NCI-H2196 (cell line): ENCODE data around the gene ABRAXAS1.
A peak's percentile ranks its signal among the peaks of the same experiment; 100 is the strongest.
"Not testable (repeated sequence)": the region's sequence is repeated elsewhere in the genome, so short reads cannot be mapped to it uniquely, and the experiment has no call there.

Source experiments
- DNase-seq: peaks from one replicate; lab custom pipeline; 2025; ENCODE audit not compliant: unreplicated experiment; lab: John Stamatoyannopoulos, UW

The ABRAXAS1 gene

DNA sequence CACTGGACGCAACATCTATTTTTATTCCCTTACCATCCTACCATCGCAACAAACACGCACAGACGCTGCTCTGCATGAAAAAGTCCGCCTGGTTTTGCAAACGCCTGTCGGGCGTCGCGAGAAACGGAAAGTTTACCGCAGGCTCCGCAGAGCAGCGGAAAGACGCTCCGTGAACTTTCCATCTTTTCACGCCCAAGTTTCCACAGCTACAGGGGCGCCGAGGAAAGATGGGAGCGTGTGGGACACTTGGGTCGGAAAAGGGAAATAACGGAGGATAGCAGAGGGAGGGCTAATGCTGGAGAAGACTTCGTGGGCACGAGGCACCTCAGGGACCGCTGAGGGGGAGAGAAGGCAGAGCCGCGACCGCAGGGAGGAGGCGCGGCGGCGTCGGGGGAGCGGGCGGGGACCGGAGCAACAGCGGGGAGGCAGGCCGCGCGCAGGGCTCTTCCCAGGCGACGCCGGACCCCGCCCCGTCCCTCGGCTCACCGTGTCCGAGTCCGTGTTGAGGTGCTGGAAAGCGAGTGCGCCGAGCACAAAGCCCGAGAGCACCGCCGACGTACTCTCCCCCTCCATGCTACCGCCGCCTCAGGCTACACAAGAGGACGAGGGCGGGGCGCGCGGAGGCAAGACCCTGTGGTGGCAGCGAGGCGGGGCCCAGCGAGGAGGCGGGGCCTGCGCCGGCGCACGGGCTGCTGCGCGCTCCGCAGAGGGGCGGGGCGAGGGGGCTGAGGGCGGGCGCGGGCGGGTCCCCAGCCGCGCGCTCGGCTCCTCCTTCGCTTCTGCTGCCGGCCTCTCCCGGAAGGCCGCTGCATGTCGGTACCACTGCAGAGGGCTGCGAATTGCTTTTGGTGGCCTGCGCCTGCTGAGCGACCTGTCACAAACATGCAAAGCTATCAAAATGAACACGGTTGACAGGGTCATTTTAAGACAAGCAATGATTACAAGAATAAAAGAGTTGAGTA is at the start of gene ABRAXAS1:
ABRAXAS1 (minus strand) TSS at position 601 of the 962 bp plus-strand sequence; CDS start at position 573, 28 bp downstream.
- peak; percentile 84 for DNase-seq

DNA sequence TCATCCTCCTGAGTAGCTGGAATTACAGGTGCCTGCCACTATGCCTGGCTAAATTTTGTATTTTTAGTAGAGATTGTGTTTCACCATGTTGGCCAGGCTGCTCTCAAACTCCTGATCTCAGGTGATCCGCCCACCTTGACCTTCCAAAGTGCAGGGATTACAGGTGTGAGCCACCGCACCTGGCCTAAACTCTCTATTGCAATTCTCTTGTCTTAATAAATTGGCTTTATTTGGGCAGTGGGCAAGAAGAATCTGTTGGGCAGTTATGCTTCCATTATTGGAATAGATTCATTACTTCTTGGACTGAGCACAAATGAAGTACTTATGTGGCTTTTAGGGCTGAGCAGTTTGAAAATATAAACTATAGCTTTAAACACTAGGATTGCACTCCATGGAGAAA is 42.8 kb upstream of the ABRAXAS1 start:
- DNase-seq = no peak

DNA sequence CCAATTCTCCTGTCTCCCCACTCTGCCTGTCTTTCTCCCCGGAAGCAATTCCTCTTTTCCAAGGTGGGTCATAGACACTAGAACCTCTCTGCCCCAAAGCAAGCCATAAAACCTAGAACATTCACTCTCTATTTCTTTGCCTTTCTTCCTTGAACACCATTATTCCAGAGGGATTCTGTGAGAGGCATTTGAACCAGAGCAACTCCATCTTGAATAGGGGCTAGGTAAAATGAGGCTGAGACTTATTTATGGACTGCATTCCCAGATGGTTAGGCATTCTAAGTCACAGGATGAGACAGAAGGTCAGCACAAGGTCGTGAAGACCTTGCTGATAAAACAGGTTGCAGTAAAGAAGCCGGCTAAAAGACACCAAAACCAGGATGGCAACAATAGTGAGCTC is 37.3 kb upstream of the ABRAXAS1 start:
- DNase-seq = no peak

DNA sequence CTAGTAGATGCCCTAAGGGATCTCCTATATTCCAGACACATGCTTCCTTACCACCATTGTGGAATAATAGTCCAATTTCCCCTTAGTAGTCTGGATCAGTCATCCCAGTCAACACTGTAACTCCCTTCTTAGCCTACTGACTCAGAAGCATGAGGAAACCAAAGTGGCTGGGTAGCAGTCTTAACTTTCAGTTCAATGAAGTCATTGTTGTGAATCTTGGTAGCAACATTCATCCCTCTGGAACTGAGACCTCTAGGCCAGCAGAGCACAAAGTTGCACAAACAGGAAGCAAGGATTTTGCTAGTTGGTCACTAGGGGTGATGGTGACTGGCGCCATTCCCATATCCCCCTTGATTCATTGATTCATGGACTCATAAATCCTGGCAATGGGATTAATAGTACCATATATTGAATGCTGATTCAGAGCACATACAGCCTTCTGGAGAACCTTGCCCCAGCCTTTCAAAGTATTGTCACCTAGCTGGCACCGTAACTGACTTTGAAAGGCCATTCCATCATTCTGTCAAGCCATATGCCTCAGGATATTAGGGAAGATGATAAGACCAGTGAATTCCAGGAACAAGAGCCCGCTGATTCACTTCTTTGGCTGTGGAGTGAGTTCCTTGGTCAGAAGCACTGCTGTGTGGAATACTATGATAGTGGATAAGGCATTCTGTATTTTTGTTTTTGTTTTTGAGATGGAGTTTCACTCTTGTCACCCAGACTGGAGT is 31.3 kb upstream of the ABRAXAS1 start:
- no peak for DNase-seq

DNA sequence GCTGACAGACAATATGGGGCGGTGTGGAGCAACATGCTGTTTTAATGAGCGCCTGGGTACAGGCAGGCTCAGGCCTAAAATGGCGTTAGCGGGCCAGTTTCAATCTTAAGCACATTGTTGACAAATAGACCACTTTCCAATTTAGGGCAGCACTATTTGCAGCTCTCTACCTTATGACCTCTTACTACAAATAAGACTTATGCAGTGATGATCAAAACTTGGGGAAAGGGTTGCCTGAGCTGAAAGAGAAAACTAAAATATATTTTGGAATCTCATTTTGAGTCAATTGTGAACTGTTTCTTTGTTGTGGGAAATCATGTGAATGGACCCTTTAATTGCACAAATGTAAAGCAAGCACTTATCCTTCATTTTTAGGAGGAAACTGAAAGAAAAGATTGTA is 25.5 kb upstream of the ABRAXAS1 start:
- no peak for DNase-seq

DNA sequence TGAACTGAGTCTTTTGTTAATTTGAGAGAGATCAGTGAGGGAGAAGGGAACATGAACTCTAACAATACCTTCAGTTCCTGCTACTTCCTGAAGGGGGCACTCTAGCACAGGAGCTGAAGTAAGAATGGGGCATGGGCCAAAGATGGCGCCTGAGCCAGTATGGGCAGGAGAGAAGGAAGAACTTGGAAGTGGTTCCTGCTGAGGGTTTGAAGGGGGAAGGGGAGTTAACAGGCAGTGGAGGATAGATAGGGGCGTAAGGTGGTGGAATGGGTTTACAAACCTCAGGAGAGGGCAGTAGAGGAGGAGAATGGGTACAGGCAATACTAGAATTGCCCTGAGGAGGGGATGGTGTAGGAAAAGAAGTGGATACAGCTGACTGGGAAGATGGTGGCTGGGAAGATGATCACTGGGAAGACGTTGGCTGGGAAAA is 24.3 kb upstream of the ABRAXAS1 start:
- DNase-seq = peak; percentile 6

DNA sequence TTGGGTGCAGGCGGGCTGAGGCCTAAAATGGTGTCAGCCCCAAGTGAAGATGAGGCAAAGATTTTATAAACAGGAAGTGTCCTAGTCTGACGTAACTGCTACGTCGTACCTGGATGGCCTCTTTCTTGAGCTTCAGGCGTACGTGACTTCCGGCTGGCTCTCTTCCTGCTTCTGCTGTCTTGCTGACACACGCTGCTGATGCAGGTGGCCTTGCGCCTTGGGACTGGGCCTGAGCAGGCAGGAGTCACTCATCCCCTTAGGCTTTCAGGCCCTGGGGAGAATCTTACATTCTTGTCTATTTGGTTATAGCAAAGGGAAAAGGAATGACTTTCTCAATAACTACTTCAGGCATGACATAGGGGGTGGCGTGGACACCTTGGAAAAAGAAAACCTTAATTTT is 20.1 kb upstream of the ABRAXAS1 start:
- no peak for DNase-seq

DNA sequence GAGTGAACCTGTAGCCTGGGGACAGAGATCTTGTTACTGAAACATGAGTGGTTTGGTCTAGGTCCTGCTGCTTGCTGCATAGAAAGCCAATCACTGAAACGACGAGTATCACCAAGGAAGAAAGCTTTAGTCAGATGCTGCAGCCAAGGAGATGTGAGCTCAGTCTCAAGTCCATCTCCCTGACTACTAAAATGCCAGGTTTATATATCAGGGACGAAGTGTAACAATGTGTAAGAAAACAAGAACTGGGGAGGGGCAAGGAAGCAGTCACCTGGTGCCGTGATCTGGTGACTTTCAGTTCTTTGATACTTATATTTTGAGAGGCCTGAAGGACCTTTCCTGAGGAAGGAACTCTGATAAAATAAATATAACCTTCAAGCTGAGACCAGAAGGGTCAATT is 19.6 kb upstream of the ABRAXAS1 start:
- DNase-seq = no peak

DNA sequence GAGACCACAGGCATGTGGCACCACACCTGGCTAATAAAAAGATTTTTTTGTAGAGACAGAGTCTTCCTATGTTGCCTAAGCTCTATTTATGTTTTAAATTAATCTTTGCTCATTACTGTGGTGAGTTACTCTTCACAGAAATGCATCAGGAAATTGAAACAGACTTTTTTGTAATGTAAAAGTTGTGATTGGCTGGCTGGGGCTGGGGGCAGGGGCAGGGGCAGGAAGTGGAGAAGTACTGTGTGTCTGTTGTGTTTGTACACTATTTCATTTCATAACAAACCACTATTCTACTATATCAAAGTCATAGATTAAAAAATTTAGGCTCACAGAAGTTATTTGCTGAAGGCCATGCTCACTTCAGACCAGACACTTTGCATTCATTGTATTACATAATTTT is 19.1 kb upstream of the ABRAXAS1 start:
- DNase-seq = no peak

DNA sequence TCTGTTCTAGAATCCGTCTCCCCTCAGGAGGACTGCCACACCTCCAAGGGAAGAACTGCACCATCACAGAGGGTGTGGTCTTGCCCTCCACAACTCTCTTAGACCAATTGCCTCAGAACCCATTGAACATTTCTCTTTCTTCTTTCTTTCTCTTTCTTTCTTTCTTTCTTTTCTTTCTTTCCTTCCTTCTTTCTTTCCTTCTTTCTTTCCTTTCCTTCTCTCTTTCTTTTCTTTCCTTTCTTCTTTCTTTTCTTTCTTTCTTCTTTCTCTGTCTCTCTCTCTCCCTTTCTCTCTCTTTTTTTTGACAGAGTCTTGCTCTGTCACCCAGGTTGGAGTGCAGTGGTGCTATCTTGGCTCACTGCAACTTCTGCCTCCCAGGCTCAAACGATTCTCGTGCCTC is 16.8 kb upstream of the ABRAXAS1 start:
- not testable (repeated sequence) for DNase-seq

DNA sequence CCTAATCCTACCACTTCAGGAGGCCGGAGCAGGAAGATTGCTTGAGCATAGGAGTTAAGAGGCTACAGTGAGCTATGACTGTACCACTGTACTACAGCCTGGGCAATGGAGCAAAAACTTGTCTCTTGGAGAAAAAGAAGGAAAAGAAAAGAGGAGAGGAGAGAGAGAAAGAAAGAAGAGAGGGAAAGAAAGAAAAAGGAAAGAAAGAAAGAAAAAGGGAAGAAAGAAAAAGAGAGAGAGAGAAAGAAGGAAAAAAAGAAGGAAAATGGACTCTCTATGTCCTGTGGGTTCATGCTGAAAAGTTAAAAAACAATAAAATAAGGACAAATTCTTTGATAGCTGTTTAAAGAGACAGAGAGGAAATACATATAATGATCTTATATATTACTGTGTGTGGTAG is 13.3 kb upstream of the ABRAXAS1 start:
- no peak for DNase-seq

DNA sequence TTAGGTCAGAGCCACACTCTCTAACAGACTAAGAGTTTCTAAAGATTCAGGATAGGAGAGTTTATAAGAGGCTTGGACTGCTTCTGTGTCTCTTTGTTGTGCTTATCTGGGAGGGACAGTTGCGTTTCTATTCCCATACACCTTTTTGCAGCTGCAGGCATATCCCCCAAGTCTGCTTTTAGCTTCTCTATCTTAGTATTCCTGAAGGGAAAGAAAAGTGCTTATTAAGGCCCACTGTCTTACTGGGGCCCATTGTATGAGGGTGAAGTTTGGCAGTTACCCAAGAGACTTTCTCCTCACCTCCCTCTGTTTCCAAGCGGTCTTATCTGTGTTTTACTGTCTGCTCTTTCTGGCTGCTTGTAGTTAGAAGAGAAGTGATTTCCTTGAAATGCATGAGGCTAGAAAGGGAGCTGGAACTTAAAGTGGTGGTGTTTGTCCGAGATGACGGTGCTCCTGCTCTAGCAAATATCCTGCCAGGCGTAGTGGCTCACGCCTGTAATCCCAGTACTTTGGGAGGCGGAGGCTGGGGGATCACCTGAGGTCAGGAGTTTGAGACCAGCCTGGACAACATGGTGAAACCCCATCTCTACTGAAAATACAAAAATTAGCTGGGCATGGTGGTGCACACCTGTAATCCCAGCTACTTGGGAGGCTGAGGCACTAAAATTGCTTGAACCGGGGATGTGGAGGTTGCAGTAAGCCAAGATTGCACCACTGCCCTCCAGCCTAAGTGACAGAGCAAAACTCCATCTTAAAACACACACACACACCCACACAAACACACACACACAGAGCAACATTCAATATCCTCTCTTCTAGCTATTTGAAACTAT is 11.4 kb upstream of the ABRAXAS1 start:
- not testable (repeated sequence) for DNase-seq

DNA sequence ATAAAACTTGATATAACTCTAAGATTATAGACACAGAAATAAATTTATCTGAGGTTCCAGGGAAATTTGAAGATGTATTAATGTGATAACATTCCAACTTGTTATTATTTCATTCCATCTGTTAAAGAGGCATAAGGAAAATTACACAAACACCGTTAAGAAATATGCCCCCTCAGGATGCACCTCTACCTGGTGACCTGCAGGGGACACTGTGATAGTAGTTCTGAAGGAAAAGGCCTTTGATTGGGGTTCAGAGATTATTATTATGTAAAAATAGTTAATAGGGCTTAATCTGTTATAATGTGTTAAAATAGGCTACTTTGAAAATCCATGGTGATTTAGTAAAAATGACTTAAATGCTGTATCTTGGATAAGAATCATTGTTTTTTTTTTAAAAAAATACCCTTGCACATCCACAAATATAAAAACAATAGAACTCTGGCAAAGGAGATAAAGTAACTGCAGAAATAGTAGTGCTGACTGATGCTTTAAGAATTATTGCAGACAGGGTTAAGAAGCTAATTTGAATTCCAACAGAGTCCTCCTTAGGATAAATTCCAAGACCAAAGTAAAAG is 6.1 kb upstream of the ABRAXAS1 start:
- peak; percentile 5 for DNase-seq

DNA sequence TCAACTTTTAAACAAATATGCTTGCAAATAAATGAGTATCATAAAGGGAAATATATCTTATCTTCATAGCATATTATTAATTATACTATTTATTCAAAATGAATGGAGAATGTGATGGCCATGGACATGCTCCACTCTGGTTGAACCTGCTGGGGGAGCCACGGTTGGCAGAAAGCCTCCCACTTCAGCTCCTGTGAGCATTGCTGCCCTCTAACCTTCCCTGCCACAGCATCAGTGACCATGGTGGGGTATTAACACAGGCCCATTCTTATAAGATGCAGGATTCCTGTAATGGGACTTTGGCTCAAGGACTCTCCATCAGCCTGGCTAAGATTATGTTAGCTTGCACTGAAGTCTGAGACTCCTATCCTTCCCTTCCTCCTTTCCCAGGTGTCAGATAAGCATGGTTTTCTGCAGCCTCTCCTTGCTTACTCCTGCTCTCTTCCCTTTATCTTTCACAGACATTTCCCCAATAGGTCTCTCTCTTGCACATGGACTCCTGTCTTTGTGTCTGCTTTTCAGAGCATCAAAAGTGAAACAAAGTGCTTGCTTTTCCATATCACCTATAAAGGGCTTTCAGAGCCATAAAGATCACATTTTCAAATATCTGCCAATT is 4.9 kb upstream of the ABRAXAS1 start:
- DNase-seq = no peak

DNA sequence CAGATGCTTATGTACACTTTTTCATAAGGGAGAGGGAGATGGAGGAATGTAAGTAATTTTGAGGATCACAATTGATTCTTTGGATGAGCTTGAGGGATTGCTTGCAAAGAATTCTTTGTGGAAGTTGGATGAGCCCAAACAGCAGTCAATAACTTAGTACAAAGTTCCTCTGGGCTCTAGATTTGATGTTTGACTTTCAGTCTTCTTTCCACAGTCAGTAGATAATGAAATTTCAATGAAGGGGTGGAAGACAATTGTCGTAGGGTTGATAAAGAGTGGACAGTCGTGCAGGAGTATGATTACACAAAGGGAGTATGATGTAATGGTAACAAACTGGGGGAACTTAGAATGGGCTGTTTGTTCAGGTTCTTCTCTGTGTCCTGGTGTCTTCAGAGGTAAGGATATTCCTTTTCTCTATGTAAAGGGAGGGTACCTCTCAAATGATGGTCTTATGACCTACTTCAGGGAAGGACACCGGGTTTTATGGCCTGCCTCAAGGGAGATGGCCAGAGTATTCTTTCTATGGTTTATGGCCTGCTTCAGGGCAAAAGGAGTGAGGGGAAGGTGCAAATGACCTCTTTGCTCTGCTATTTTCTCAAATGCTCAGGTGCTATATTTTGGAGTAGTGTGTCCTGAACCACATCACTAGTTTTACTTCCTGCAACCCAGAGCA is 1.7 kb upstream of the ABRAXAS1 start:
- no peak for DNase-seq

DNA sequence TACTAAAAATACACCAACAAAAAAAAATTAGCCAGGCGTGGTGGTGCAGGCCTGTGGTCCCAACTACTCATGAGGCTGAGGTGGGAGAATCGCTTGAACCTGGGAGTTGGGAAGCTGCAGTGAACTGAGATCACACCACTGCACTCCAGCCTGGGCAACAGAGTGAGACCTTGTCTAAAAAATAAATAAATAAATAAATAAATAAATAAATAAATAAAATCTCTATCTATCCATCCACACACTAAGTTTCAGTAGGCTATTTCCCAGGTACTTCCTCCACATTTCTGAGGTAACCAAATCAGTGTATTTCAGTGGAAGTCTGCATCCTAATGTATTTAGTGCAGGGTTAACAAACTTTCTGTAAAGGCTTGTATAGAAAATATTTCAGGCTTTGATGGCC is 10.9 kb downstream of the ABRAXAS1 start:
- no peak for DNase-seq

DNA sequence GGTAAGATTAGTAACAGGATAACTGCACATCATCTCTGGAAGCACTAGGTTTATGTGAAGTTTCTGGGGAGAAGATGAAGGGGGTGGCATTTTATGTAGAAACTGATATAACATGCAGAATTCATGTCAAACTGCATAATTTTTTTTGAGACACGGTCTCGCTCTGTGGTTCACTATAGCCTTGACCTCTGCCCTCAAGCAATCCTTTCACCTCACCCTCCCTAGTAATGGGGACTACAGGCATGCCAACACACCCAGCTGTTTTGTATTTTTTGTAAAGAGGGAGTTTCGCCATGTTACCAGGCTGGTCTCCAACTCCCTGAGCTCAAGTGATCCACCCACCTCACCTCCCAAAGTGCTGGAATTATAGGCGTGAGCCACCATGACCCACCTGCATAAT is 11.5 kb downstream of the ABRAXAS1 start:
- DNase-seq = no peak

DNA sequence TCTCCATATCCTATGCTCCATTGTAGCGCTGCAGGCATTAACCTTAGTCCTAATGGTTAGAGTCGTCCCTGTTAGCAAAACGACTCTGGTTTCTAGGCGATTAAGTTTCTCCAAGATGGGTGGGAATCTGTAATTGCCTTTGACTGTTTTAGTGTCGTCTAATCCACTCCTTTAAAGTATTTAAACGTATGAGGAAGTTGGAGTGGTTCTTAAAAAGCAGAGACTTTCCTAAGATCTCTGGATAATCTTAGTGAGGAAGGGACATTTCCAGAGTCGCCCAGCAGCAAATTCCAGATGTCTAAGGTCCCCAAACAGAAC is 28.8 kb downstream of the ABRAXAS1 start:
- no peak for DNase-seq

DNA sequence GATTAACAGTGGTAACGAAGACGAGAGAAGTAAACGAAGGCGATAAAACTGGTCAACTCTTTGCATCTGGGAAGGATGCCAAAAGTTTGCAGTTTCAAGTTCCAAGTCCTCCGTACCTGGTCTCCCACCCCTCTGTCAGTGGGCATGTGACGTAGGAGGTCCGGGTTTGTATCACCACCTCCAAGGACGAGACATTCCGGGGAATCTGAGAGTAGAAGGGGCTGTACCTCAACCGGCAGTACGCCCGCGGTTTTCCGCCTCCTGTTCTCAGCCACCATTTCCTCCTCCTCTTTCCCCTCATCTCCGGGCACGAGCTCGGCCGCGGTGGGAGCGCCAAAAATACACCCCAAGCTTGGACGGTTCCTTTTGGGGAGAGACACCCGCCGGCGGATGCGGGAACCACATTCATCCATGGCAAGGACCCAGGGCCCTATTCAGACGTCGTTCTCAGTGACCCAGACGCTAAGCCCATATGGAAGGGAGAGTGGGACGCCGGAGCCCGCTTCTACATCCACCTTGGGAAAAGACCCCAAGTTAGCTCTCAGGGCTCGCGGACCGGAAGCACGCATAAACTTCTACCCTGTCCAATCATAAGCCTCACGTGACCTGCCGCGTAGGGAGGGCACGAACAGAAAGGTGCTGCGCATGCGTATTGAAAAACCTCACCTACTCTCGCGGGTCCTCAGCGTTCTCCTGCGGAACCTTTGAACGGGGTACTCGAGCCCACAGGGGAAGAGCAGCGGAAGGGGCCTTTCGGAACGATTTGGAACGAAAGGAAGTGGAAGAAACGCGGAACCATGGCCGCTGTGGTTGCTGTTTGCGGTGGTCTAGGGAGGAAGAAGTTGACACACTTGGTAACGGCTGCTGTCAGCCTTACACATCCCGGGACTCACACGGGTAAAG is 29.4 kb downstream of the ABRAXAS1 start, which contains the start of the genes HELQ and MRPS18C:
HELQ (minus strand) TSS at position 543 of the 903 bp plus-strand sequence; CDS start at position 413, 130 bp downstream.
MRPS18C (plus strand) TSS at position 778 of the 903 bp plus-strand sequence; CDS start at position 798, 20 bp downstream.
- peak; percentile 88 for DNase-seq
